ENCODE results near the gene PRDX4.
"Not testable (repeated sequence)": the region's sequence is repeated elsewhere in the genome, so short reads cannot be mapped to it uniquely, and the experiment has no call there.

The PRDX4 gene

DNA sequence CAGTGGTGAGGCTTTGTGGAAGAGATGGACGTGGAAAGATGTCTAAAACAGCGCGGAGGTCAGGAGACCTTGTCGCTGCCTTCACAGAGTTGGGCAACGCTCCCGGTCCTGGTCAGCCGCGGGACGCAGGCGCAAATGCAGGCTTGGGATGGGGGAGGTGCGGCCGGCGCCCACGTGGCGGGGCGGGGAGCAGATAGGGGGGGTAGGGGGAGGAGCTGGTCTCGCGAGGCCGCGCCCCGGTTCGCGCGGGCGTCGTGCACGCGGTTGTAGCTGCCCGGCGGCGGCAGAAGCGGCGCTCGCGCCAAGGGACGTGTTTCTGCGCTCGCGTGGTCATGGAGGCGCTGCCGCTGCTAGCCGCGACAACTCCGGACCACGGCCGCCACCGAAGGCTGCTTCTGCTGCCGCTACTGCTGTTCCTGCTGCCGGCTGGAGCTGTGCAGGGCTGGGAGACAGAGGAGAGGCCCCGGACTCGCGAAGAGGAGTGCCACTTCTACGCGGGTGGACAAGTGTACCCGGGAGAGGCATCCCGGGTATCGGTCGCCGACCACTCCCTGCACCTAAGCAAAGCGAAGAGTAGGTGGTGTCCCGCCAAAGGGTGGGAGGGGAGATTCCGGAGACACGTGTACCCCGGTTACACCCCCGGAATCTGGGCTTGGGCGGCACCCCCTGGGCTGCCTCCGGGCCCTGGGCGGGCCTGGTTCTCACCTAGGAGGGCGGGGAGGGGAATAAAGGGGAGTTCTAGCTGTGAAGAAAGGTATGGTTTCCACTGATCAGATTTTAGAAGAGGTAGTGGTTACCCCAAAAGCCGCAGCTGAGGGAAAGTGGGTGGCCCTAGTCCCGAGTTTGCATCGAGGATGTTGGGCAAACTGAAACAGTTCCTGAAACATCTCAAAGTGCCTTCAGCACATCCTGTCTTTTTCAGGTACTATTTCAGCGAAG lies at the start of gene PRDX4:
Gene PRDX4, plus strand, starts transcription at position 255 of the 939 bp plus-strand sequence. Its CDS starts 78 bp downstream, at position 333.
- DNase-seq (ENCODE audit: low read depth) = peak; percentile 44

DNA sequence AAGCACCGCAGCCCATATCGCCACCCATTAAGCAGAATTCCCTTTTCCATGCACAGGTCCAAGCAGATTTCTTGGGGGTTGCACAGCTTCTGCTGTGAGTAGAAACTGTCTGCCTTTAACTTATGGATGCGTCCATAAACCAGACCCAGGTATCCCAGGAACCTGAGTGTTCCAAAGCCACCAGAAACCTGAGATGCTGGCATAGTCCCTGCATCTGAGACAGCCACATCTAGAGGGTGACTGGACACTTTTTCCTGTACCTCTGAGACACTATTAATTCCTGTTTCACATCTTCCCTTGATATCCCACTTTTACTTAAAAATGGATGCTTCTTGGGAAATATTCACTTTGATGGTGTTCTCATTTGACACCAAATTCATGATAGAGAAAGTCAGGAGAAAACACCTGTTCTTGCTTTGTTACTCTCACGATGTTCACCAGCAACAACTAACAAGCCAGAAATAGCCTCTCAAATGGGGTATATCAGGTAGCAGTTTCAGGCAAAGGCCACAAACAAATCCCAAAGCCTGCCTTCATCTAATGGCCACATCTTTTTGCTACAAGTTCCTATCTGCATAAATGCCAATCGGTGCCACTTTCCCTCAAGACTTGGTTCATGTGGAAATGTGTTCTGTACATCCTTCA lies 45.5 kb upstream of the PRDX4 start:
- DNase-seq (ENCODE audit: low read depth) = no peak

DNA sequence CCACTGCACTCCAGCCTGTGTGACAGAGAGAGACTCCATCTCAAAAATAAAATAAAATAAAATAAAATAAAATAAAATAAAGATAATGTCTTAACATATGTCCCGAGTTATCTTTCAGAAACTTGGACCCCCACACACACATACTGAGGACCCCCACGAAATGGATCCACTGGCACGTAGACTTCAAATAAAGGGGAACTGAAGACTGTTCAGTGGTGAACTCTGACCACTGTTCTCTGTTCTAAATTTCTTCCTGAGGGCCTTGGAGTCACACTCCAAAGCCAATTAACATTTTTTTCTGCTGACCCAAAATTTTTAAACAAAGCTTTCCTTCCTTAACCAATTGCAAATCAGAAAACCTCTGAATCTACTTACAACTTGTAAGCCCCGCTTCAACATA lies 43.5 kb upstream of the PRDX4 start:
- no peak for DNase-seq (ENCODE audit: low read depth)

DNA sequence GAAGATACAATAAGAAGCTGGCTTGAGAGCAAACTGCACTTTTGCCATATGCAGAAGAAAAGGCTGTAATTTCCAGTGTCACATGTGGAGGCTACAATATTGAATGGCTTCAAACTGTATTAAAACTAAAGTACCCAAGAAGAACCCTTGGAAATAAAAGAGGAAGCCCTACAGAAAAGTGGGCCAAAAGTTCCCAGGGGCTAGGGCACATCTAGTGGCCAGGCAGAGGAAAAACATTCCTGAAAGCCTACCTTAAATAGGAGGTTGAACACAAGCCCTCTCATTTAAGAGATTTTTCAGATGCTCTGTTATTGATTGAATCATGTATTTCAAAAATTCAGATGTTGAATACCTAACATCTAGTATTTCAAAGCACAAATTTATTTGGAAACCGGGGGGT lies 40.6 kb upstream of the PRDX4 start:
- no peak for DNase-seq (ENCODE audit: low read depth)

DNA sequence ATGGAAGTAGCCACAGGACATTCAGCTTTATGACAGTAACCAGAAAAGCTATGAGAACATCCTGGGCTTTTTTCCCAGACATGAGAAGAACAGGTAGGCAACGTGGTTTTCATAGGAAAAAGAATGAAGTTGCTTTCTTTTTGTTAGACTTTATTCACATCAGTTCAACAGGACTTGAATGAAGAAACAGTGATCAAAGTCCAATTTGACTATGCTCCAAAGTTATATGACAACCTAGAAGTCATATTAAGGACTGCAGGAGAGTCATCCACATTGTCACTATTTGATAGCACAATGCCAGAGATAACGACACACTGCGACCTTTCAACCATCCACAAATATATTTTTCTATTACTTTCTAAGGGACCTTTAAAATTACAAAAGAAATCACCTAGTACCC lies 39.2 kb upstream of the PRDX4 start:
- no peak for DNase-seq (ENCODE audit: low read depth)

DNA sequence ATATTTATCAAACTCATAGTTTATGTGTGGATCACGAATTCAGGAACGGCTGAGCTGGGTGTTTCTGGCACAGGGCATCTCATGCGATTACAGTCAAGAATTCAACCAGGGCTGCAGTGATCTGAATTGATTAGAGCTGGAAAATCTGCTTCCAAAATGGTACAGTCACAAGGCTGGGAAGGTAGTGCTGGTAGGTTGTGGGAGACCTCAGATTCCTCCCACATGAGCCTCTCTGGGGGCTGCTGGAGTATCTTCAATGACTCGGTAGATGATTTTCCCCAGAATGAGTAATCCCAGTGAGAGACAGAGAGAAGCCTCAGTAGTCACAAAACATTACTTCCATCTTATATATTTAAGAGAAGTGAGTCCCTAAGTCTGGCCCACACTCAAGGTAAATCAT lies 36.2 kb upstream of the PRDX4 start:
- no peak for DNase-seq (ENCODE audit: low read depth)

DNA sequence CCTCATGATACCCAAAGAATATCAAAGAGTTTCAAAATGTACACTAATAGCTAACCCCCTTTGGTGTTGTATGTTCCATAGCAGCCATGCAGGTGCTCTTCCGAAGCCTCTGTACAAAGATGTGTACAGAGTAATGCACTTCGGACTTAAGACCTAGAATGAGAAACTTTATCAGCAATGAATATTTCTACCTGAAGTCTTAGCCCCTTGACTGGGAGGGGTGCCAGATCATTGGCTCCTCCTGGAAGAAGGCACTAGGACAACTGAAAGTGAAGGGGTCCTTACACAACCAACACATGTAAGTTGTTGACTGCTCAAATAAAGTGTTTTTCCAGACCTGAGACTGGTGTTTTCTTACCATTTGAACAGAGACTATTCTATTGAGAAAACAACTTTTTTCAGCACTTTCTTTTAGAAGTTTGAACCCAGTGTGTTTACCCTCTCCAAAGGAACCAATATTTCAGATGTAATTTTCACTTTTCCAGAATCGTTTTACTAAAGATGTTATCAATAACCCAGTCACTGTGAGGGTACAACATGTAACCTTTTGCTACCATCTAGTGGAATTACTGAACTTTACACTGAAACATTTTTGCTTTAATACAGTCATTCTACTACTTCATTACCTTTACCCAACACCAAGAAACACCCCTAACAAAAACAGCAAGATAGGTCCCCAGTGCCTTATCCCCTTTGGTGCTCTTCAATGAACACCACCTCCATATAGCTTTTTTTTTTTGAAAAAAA lies 33.3 kb upstream of the PRDX4 start:
- no peak for DNase-seq (ENCODE audit: low read depth)

DNA sequence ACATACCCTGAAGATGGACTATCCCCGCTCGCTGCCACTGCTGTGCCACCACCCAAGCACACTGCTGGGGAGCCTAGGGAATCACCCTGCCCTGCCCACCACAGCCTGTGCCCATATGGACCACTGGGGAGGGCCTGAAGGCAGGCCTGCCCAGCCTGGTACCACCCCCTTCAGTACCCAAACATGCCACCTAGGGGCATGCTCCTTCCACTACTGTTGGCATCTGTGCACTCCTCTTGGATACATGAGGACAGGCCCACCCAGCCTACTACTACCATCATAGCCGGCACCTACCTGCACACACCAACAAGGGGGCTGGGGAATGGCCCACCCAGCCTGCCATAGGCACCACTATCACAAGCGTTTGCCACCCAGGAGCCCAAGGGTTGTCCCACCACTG lies 30.1 kb upstream of the PRDX4 start:
- DNase-seq (ENCODE audit: low read depth) = no peak

DNA sequence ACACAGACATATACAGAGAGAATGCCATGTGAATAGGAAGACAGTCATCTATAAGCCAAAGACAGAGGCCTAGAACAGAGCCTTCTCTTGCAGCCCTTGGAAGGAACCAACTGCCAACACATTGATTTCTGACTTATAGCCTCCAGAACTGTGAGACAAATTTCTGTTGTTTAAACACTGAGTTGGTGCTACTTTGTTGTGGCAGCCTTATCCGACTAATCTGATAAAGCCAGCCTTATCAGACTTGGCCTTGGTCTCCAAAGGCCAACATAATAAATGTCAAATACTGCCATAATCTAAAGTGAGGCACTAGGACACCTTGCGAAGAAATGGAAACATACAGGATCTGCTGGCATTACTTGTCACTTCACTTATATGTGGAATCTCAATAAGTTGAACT lies 24.3 kb upstream of the PRDX4 start:
- DNase-seq (ENCODE audit: low read depth) = no peak

DNA sequence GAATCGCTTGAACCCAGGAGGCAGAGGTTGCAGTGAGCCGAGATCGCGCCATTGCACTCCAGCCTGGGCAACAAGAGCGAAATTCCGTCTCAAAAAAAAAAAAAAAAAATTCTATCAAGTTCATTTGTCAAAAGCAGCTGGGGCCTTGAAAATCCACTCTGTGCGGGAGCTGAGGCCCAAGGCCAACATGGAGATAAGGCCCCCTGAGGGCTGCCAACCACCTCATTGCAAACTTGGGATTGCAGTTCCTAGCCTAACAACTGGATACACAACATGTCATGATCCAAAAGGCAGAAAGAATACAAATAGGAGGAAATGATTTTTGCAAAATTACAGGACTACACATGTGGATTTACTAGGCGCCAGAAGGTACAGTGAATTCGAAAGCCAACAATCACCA lies 22.5 kb upstream of the PRDX4 start:
- no peak for DNase-seq (ENCODE audit: low read depth)

DNA sequence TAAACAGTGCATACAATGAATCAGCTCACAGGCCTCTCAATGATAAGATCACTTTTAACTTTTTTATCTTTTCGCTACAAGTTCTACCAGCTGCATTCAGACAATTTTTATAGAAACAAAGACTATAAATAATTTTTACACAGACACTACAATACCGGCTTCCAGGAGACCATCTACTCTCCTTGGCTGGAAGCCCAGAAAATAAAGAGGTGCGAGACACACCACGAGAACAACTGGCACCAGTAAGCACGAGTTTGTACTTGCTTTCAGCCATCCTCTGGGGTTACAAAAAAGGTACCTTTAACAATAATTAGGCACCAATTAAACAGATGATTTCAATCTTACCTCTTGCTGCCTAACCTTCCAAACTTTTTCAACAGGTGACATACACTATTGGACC lies 11.2 kb upstream of the PRDX4 start:
- DNase-seq (ENCODE audit: low read depth) = no peak

DNA sequence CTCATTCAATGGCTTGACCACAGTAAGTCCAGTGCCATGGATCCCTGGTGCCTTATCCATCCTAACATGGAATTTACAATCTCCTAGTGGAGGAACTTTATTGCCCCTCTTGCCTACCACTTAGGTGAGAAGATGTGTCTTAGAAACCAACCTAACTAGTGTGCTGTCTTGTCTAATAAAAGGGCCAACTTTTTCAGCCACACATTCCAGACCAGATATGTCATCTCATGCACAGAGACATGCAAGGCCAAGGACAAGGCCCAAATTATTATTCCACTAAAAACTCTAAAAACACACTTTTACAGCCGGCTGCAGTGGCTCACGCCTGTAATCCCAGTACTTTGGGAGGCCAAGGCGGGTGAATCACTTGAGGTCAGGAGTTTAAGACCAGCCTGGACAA lies 10.6 kb upstream of the PRDX4 start:
- no peak for DNase-seq (ENCODE audit: low read depth)

DNA sequence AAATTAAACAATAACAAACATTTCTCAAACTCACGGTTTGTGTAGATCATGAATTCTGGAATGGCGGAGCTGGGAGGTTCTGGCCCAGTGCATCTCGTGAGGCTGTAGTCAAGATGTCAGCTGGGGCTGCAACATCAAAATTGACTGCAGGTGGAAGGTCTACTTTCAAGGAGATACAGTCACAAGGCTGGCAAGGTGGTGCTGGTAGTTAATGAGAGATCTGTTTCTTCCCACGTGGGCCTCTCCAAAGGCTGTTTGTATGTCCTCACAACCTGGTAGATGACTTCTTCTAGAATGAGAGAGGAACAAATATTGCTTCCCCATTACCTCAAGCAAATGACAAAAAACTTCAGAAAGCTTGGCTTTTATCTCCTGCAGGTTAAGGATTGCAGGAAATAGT lies 8.0 kb upstream of the PRDX4 start:
- DNase-seq (ENCODE audit: low read depth) = no peak

DNA sequence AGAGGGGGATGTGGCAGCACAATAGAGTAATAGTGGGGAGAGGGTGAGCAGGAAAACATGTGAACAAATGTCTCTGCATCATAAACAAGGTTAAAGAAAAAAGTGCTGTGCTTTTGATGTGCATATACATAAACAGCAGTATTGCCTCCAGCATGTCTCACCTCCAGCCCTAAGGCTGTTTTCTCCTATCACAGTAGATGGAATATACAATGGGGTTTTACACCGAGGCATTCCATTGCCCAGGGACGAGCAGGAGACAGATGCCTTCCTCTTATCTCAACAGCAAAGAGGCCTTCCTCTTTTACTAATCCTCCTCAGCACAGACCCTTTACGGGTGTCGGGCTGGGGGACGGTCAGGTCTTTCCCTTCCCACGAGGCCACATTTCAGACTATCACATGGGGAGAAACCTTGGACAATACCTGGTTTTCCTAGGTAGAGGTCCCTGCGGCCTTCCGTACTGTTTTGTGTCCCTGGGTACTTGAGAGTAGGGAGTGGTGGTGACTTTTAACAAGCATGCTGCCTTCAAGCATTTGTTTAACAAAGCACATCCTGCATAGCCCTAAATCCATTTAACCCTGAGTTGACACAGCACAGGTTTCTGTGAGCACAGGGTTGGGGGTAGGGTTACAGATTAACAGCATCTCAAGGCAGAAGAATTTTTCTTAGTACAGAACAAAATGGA lies 7.1 kb upstream of the PRDX4 start:
- DNase-seq (ENCODE audit: low read depth) = not testable (repeated sequence)

DNA sequence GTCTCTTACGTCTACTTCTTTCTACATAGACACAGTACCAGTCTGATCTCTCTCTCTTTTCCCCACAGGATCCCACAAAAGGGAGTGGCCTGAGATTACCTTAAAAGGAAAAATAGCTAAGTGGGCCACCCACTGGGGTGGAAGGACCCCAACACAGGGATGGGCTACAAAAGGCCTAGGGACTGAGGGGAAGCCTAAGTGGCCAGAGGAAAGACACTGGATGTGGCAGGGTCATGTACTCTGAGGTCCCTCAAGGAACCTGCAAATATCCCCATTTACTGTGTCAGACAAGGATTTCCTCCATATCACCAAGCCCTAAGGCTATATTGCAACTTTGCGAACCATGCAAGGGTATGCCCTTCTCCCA lies 6.5 kb upstream of the PRDX4 start:
- DNase-seq (ENCODE audit: low read depth) = no peak

DNA sequence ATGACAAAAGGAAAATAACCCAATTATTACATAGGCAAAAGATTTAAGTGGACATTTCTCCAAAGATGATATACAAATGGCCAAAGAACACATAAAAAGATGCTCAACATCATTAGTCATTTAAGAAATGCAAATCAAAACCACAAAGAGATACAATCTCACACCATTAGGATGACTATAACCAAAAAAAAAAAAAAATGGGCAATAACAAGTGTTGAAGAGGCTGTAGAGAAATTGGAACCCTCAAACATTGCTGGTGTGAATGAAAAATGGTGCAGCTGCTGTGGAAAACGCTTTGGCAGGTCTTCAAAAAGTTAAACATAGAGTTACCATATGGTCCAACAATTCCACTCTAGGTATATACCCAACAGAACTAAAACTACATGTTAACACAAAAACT lies 5.6 kb upstream of the PRDX4 start:
- no peak for DNase-seq (ENCODE audit: low read depth)

DNA sequence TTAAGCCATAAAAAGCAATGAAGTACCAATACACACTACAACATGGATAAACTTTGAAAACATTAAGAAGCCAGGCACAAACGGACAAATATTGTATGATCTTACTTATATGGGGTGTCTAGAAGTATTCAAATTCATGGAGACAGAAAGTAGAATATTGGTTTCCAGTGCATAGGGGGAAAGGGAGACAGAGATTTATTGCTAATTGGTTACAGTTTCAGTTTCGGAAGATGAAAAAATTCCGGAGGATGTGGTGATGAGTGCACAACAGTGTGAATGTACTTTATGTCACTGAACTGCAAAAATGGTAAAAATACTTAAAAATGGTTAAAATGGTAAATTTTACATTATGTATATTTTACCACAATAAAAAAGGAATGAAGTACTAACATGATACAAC lies 5.1 kb upstream of the PRDX4 start:
- DNase-seq (ENCODE audit: low read depth) = no peak

DNA sequence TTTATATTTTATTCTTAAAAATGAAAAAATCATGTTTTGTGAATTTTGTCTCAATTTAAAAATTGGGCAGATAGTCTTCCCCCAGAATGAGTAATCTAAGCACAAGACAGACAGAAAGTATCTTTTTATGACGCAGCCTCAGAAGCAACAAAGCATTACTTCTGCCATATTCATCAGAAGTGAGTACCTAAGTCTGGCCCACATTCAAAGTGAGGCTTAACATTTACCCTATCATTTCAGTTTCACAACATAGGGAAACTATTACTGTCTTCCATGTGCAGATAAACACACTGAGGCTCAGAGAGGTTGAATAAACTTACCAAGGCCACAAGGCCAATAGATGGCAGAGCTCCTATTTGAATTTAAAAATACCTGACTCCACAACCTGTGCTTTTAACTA lies 4.4 kb upstream of the PRDX4 start:
- DNase-seq (ENCODE audit: low read depth) = no peak

DNA sequence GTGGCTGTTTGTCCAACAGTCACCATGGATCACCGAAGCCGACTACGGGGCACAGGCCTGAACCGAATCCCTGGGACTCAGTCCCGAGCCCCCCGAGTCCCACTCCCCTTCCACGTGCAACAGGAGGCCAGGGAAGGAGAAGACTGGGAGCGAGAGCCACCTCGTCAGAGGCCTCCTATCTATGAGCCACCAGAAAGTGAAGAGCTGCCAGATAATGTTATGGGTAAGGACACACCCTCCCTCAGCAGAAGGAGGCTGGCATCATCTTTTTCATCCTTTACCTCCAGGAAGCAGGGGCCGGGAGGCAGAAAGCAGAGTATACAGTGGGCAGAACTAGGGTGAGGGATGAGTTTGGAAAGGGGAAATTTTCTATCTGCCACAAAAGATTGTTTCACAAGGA lies 2.8 kb upstream of the PRDX4 start:
- DNase-seq (ENCODE audit: low read depth) = no peak

DNA sequence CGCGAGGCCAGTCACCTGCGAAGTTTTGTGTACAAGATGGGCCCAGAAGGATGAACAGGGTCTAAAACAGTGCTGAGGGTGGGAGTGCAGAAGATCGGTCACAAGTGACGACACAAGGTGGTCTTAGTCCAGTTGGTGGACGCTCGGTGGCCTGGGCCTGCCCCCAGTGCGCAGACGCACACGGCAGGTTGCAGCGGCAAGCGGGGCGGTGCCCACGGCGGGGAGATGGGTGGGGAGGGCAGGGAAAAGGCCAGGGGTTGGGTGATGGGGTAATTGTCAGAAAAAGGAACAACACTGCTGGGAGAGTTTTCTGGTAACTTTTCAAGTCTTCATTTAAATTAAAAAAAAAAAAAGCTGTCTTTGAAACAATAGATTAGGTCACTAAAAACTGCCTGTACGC lies 1.0 kb upstream of the PRDX4 start:
- DNase-seq (ENCODE audit: low read depth) = no peak

DNA sequence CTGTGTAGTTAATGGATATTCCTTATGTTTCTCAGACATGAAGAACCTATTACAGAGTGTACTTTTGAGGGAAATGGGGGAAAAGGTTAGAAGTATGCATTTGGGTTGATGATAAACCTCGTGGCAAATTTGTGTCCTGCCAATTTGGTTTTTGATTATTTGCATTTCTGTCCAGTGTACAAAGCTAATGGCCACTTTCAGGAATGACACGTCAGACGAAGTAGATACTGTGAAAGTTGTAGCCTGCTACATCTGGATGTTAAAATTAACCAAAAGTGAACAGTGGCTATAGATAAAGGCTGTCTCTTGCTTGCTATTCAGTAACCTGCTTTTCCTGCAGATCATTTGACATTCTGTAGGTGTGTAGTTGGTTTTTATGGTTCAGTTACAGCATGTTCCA lies 1.0 kb downstream of the PRDX4 start:
- no peak for DNase-seq (ENCODE audit: low read depth)

DNA sequence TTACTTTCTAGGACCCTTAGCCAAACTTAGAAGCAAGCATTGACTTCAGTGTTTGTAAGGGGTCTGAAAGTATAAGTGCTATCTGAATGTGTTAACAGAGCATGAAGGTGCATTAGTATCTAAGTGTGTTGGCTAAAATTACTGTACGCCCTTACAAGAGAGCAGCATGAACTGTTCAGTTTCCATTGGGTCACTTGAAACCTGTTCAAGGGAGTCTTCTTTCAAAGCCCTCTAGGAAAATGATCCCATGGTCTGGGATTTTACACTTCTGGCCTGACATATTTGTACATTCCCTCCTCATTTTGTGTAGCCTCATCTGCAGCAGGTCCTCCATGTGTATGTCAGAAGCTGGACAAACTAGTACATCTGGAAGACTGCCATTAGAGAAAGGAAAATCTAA lies 3.2 kb downstream of the PRDX4 start:
- no peak for DNase-seq (ENCODE audit: low read depth)

Data from HS-5 (cell line).